SKM-1 treated with dmso at 0.1 percent for 144 hours (cell line): ENCODE data around the gene CRABP1.

Source experiments
- DNase-seq: peaks from one replicate; lab custom pipeline; 2025; ENCODE audit not compliant: unreplicated experiment; lab: John Stamatoyannopoulos, UW

CRABP1 gene

DNA sequence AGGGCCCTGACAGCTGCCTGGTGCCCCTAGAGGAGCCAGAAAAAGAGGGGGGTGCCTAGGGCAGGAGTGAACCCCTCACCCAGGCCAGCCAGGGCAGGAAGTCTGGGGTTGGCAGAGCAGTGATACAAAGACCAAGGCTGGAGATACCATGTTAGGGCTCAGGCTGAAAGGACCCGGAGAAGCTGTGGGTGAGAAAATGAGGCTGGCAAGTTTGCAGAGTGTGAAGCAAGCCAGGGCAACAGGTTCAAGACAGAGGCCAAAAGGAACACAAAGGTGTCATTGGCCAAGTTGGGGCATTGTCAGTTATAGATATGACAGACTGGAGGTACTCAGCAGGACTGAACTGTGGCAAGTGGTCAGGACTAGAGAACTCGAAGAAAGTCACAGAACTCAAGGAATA lies 57.2 kb downstream of the CRABP1 start:
- no peak for DNase-seq
